ENCODE data around the gene SEMA6A. TPM values are rescaled to one million over a fixed set of nuclear protein-coding genes. Genes with fewer than 3 reads are reported as not detected.

SEMA6A gene
- polyA plus RNA-seq, 3 donors, result 0.16 TPM; not detected in 2

DNA sequence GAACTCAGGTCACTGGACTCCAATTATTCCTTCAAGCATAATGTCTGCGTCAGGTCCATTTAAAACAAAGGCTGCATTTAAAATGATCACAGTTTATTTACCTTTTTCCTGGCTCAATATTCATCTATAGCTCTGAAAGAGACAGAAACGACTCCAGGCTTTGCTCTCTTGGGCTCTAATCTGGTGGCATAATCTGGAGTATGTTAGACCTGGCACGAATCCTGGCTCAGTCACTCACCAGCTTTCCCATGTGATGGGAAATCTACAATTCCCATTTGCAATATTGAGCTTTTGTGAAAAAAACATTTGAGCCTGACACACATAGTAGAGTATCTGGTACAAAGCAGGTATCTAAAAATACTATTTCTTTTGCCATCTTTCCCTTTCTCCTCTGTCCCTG is 155.8 kb downstream of the SEMA6A start:
- Histone ChIP-seq H3K36me3 (replicated peaks in 1 of 2; ENCODE audit: control insufficient read depth in 1 of 2, insufficient read depth in 2 of 2, low read length in 2 of 2) (no peaks in the 10 kb centered on the region), H3K27me3 (ENCODE audit: control insufficient read depth in 2 of 2, insufficient read depth in 2 of 2, low read length in 2 of 2) (no peaks in the 10 kb centered on the region), H3K79me2 (ENCODE audit: insufficient read depth, low read length) (no peaks in the 10 kb centered on the region), H3K4me2 (replicated peaks; ENCODE audit: extremely low read depth, low read length, poor library complexity, severe bottlenecking) (no peak overlapping the region), H3K9ac (ENCODE audit: insufficient read depth, low read length, poor library complexity, severe bottlenecking) (no peak overlapping the region), H3K9me3 (replicated peaks in 1 of 2; ENCODE audit: control insufficient read depth in 1 of 2, insufficient read depth in 1 of 2, low read length in 2 of 2) (peaks cover 0 to 7% of the 10 kb centered on the region in 2 donors), H3K27ac (ENCODE audit: low read depth in 1 of 2, low read length in 2 of 2) (no peak overlapping the region), H4K20me1 (ENCODE audit: insufficient read depth, low read length) (no peaks in the 10 kb centered on the region), H3K4me3 (replicated peaks in 1 of 3; ENCODE audit: low read depth in 2 of 3, low read length in 3 of 3) (no peak overlapping the region), H3K4me1 (ENCODE audit: control insufficient read depth in 1 of 2, insufficient read depth in 2 of 2, low read length in 2 of 2) (no peaks in the 10 kb centered on the region), H2AFZ (ENCODE audit: insufficient read depth, low read depth, low read length, poor library complexity, severe bottlenecking) (no peak overlapping the region)
- TF ChIP-seq, protein P1, sequence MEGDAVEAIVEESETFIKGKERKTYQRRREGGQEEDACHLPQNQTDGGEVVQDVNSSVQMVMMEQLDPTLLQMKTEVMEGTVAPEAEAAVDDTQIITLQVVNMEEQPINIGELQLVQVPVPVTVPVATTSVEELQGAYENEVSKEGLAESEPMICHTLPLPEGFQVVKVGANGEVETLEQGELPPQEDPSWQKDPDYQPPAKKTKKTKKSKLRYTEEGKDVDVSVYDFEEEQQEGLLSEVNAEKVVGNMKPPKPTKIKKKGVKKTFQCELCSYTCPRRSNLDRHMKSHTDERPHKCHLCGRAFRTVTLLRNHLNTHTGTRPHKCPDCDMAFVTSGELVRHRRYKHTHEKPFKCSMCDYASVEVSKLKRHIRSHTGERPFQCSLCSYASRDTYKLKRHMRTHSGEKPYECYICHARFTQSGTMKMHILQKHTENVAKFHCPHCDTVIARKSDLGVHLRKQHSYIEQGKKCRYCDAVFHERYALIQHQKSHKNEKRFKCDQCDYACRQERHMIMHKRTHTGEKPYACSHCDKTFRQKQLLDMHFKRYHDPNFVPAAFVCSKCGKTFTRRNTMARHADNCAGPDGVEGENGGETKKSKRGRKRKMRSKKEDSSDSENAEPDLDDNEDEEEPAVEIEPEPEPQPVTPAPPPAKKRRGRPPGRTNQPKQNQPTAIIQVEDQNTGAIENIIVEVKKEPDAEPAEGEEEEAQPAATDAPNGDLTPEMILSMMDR (IDR thresholded peaks at IDR 0.05), result no peak
- Mint-ChIP-seq H3K27me3 (ENCODE audit: low read depth in 3 of 3) (peaks cover 0 to 1% (median 0%) of the 10 kb centered on the region in 3 donors), H3K9me3 (peaks cover 3 to 15% (median 7%) of the 10 kb centered on the region in 7 donors), H3K36me3 (peaks cover 13 to 32% of the 10 kb centered on the region in 2 donors), H3K4me1 (no peaks in the 10 kb centered on the region), H3K4me3 (no peak overlapping the region), H3K27ac (no peak overlapping the region)
- DNase-seq, result no peak
- WGBS (ENCODE audit: insufficient coverage), result no CpG with 5 or more reads among the region's 3 CpGs
- intact Hi-C loops (cut with micrococcal nuclease), result no loop called here

DNA sequence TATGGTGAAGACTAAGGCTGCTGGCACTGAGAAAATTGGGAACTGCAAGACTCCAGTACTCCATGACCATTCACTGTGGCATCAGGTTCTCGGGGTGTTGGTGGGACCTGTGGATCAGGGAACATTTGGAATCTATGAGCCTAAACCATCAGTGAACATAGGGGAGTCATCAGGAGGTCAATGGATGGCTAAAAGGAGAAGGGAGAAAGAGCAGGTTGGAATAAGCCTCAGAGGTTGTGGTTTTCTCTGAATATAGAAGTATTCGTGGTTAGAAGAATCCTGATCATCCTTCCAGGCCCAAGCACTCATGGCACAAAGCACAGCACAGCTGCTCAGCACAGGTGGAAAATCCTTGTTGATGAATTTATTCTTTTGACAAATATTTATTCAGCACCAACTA is 156.6 kb downstream of the SEMA6A start:
- no peaks in the 10 kb centered on the region for H3K36me3 ChIP-seq (replicated peaks in 1 of 2; ENCODE audit: control insufficient read depth in 1 of 2, insufficient read depth in 2 of 2, low read length in 2 of 2)
- no peak overlapping the region for H3K4me2 ChIP-seq (replicated peaks; ENCODE audit: extremely low read depth, low read length, poor library complexity, severe bottlenecking)
- no peak overlapping the region for H3K4me3 Mint-ChIP-seq
- H3K9me3 ChIP-seq (replicated peaks in 1 of 2; ENCODE audit: control insufficient read depth in 1 of 2, insufficient read depth in 1 of 2, low read length in 2 of 2), result peaks cover 0 to 7% of the 10 kb centered on the region in 2 donors
- peaks cover 0 to 1% (median 0%) of the 10 kb centered on the region in 3 donors for H3K27me3 Mint-ChIP-seq (ENCODE audit: low read depth in 3 of 3)
- DNase-seq, result no peak
- H3K27ac Mint-ChIP-seq, result peak overlapping the region in 1 of 7 donors; percentile 8
- intact Hi-C loops (cut with micrococcal nuclease), result no loop called here
- H3K4me1 Mint-ChIP-seq, result no peaks in the 10 kb centered on the region
- no CpG with 5 or more reads among the region's 2 CpGs for WGBS (ENCODE audit: insufficient coverage)
- H4K20me1 ChIP-seq (ENCODE audit: insufficient read depth, low read length), result no peaks in the 10 kb centered on the region
- TF ChIP-seq, protein P1 (IDR thresholded peaks at IDR 0.05), result no peak
- peaks cover 3 to 14% (median 6%) of the 10 kb centered on the region in 7 donors for H3K9me3 Mint-ChIP-seq
- H3K4me1 ChIP-seq (ENCODE audit: control insufficient read depth in 1 of 2, insufficient read depth in 2 of 2, low read length in 2 of 2), result no peaks in the 10 kb centered on the region
- no peaks in the 10 kb centered on the region for H3K79me2 ChIP-seq (ENCODE audit: insufficient read depth, low read length)
- H3K36me3 Mint-ChIP-seq, result peaks cover 13 to 32% of the 10 kb centered on the region in 2 donors
- H3K9ac ChIP-seq (ENCODE audit: insufficient read depth, low read length, poor library complexity, severe bottlenecking), result no peak overlapping the region
- H2AFZ ChIP-seq (ENCODE audit: insufficient read depth, low read depth, low read length, poor library complexity, severe bottlenecking), result no peak overlapping the region
- no peak overlapping the region for H3K4me3 ChIP-seq (replicated peaks in 1 of 3; ENCODE audit: low read depth in 2 of 3, low read length in 3 of 3)
- no peak overlapping the region for H3K27ac ChIP-seq (ENCODE audit: low read depth in 1 of 2, low read length in 2 of 2)
- no peaks in the 10 kb centered on the region for H3K27me3 ChIP-seq (ENCODE audit: control insufficient read depth in 2 of 2, insufficient read depth in 2 of 2, low read length in 2 of 2)

All from CD14-positive monocyte (primary cell).